Measurements from ENCODE around the gene F10. TPM values are rescaled to one million over a fixed set of nuclear protein-coding genes. Genes with fewer than 3 reads are reported as not detected.

F10 gene
- total and polyA plus RNA-seq, 2 experiments from 2014 or later: 0.76 to 1.6 TPM

DNA sequence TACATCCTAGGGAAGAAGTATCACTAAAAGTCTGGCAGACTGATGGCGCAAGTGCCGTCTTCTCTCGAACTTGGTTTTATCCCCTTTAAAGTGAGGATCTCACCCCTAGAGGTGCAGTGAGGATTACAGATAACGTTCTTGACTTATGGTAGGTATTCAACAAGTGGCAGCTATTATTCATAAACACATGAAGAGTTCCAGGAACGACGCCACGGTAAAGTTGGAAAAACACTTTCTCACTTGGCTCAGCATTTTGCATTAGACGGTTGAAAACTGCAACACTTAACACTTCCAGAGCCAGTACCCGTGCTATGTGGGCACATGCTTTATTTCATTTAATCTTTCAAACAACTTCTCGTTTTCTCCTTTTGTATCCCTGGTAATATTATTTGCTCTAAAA is 44.6 kb downstream of the F10 start (continued):
- TF ChIP-seq, protein P1, sequence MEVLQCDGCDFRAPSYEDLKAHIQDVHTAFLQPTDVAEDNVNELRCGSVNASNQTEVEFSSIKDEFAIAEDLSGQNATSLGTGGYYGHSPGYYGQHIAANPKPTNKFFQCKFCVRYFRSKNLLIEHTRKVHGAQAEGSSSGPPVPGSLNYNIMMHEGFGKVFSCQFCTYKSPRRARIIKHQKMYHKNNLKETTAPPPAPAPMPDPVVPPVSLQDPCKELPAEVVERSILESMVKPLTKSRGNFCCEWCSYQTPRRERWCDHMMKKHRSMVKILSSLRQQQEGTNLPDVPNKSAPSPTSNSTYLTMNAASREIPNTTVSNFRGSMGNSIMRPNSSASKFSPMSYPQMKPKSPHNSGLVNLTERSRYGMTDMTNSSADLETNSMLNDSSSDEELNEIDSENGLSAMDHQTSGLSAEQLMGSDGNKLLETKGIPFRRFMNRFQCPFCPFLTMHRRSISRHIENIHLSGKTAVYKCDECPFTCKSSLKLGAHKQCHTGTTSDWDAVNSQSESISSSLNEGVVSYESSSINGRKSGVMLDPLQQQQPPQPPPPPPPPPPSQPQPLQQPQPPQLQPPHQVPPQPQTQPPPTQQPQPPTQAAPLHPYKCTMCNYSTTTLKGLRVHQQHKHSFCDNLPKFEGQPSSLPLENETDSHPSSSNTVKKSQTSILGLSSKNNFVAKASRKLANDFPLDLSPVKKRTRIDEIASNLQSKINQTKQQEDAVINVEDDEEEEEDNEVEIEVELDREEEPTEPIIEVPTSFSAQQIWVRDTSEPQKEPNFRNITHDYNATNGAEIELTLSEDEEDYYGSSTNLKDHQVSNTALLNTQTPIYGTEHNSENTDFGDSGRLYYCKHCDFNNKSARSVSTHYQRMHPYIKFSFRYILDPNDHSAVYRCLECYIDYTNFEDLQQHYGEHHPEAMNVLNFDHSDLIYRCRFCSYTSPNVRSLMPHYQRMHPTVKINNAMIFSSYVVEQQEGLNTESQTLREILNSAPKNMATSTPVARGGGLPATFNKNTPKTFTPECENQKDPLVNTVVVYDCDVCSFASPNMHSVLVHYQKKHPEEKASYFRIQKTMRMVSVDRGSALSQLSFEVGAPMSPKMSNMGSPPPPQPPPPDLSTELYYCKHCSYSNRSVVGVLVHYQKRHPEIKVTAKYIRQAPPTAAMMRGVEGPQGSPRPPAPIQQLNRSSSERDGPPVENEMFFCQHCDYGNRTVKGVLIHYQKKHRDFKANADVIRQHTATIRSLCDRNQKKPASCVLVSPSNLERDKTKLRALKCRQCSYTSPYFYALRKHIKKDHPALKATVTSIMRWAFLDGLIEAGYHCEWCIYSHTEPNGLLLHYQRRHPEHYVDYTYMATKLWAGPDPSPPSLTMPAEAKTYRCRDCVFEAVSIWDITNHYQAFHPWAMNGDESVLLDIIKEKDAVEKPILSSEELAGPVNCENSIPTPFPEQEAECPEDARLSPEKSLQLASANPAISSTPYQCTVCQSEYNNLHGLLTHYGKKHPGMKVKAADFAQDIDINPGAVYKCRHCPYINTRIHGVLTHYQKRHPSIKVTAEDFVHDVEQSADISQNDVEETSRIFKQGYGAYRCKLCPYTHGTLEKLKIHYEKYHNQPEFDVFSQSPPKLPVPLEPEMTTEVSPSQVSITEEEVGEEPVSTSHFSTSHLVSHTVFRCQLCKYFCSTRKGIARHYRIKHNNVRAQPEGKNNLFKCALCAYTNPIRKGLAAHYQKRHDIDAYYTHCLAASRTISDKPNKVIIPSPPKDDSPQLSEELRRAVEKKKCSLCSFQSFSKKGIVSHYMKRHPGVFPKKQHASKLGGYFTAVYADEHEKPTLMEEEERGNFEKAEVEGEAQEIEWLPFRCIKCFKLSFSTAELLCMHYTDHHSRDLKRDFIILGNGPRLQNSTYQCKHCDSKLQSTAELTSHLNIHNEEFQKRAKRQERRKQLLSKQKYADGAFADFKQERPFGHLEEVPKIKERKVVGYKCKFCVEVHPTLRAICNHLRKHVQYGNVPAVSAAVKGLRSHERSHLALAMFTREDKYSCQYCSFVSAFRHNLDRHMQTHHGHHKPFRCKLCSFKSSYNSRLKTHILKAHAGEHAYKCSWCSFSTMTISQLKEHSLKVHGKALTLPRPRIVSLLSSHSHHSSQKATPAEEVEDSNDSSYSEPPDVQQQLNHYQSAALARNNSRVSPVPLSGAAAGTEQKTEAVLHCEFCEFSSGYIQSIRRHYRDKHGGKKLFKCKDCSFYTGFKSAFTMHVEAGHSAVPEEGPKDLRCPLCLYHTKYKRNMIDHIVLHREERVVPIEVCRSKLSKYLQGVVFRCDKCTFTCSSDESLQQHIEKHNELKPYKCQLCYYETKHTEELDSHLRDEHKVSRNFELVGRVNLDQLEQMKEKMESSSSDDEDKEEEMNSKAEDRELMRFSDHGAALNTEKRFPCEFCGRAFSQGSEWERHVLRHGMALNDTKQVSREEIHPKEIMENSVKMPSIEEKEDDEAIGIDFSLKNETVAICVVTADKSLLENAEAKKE (CRISPR knock-in tag; IDR thresholded peaks at IDR 0.05): no peak
- TF ChIP-seq, protein P2, sequence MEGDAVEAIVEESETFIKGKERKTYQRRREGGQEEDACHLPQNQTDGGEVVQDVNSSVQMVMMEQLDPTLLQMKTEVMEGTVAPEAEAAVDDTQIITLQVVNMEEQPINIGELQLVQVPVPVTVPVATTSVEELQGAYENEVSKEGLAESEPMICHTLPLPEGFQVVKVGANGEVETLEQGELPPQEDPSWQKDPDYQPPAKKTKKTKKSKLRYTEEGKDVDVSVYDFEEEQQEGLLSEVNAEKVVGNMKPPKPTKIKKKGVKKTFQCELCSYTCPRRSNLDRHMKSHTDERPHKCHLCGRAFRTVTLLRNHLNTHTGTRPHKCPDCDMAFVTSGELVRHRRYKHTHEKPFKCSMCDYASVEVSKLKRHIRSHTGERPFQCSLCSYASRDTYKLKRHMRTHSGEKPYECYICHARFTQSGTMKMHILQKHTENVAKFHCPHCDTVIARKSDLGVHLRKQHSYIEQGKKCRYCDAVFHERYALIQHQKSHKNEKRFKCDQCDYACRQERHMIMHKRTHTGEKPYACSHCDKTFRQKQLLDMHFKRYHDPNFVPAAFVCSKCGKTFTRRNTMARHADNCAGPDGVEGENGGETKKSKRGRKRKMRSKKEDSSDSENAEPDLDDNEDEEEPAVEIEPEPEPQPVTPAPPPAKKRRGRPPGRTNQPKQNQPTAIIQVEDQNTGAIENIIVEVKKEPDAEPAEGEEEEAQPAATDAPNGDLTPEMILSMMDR (conservative IDR thresholded peaks at IDR 0.05; ENCODE audit: low read depth in 2 of 2): no peak
- TF ChIP-seq STAT1 (IDR thresholded peaks at IDR 0.05; ENCODE audit: unreplicated experiment) (no peak), NANOG (IDR thresholded peaks at IDR 0.05; ENCODE audit: borderline replicate concordance) (no peak)

DNA sequence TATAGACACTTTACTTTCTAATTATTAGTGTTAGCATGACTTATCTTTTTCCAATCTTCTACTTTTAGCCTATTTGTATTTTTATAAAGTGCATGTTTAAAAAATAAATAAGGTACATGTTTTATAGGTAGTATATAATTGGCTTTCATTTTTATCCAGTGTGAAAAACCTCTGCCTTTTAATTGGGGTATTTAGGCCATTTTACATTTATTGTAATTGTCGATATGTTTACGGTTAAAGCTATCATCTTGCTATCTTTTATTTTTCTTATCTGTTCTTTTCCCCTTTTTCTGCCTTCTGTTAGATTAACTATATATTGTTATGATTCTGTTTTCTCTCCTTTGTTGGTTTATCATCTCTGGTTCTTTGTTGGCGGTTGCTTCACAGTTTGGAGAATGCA is 45.0 kb downstream of the F10 start:
- ATAC-seq (no peak), DNase-seq (ENCODE audit: low spot score) (no peak)
- Mint-ChIP-seq H3K36me3 (ENCODE audit: low read depth) (peaks cover 28% of the 10 kb centered on the region), H3K4me1 (peaks cover 10% of the 10 kb centered on the region), H3K4me3 (no peak overlapping the region), H3K27me3 (ENCODE audit: insufficient read depth, low read depth, poor library complexity) (peaks cover 9% of the 10 kb centered on the region), H3K9me3 (no peaks in the 10 kb centered on the region), H3K27ac (no peak overlapping the region)
- H4K20me1 ChIP-seq (replicated peaks; ENCODE audit: insufficient read depth): no peaks in the 10 kb centered on the region; the same call in 1 of the 2 replicates
- H3K27me3 ChIP-seq (ENCODE audit: insufficient read depth): no peaks in the 10 kb centered on the region
- no peak overlapping the region for H3K4me2 ChIP-seq
- no peaks in the 10 kb centered on the region for H3K4me1 ChIP-seq (ENCODE audit: insufficient read depth)
- H3K27ac ChIP-seq (ENCODE audit: low read depth): no peak overlapping the region
- no peaks in the 10 kb centered on the region for H3K36me3 ChIP-seq (ENCODE audit: insufficient read depth)
- H3K9me2 ChIP-seq (ENCODE audit: insufficient read depth): no peaks in the 10 kb centered on the region
- no peaks in the 10 kb centered on the region for H3K79me2 ChIP-seq (replicated peaks; ENCODE audit: insufficient read depth)
- no peaks in the 10 kb centered on the region for H3F3A ChIP-seq (replicated peaks; ENCODE audit: low read depth)
- no peak overlapping the region for H3K4me3 ChIP-seq
- H2AFZ ChIP-seq: no peak overlapping the region
- no peak for TF ChIP-seq EZH2 (IDR thresholded peaks at IDR 0.05; ENCODE audit: low read depth, unreplicated experiment)
- TF ChIP-seq, protein P1 (CRISPR knock-in tag; IDR thresholded peaks at IDR 0.05): no peak

Data from GM23338 (cell line).